Neural crest cell (in vitro differentiated cells): ENCODE data around the gene TPX2. TPM values are rescaled to one million over a fixed set of nuclear protein-coding genes. Genes with fewer than 3 reads are reported as not detected.

Source experiments
- DNase-seq: peaks from one replicate; pipeline ENCODE4 v3.0.0; 2021; ENCODE audit warnings: low read depth, mixed read lengths, low spot score
- H3K27ac Mint-ChIP-seq: one replicate; pipeline ENCODE4 v1.8.0; 2021; ENCODE audit warnings: mild to moderate bottlenecking, mixed read lengths; ENCODE audit not compliant: unreplicated experiment
- H3K27me3 Mint-ChIP-seq: 2 replicates; pipeline ENCODE4 v1.8.0; 2021; ENCODE audit warnings: low read depth, mild to moderate bottlenecking, mixed read lengths
- H3K36me3 Mint-ChIP-seq: 2 replicates; pipeline ENCODE4 v1.8.0; 2021; ENCODE audit warnings: low read depth, mild to moderate bottlenecking, mixed read lengths
- H3K4me1 Mint-ChIP-seq: 2 replicates; pipeline ENCODE4 v1.8.0; 2021; ENCODE audit warnings: mixed read lengths
- H3K4me3 Mint-ChIP-seq: one replicate; pipeline ENCODE4 v1.8.0; 2021; ENCODE audit warnings: mild to moderate bottlenecking, mixed read lengths
- H3K9me3 Mint-ChIP-seq: 2 replicates; pipeline ENCODE4 v1.8.0; 2021; ENCODE audit warnings: mixed read lengths
- CTCF ChIP-seq: fragments of 200-600 bp; sonication (generic); conservative IDR thresholded peaks from 2 replicates; pipeline ENCODE4 v1.5.0; 2021; ENCODE audit warnings: antibody characterized with exemption, mild to moderate bottlenecking
- total RNA-seq: library from RNA; stranded (reverse); gene quantifications from 2 replicates; pipeline ENCODE4 v1.2.1, GENCODE V29; 2021

The TPX2 gene
- total RNA-seq, 1 donor from 2014 or later, result 208 TPM

DNA sequence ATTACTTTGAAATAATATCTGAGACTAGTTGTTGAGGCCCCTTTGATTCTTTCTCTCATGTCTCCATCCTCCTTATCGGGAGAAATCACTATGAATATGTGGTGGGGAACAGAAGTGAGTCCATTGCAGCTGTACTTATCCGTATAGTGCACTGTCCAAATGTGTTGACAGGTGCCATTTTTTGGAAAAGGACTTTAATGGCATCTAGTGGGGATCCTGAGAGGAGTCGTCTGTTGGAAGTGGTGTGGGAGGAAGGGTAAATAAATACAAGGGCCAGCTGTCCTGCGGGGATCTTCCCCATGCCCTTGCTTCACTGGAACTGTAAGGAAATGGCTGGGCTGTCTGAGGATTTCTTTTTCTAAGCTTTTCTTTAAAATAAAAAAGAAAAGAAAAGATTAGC is 19.4 kb downstream of the TPX2 start:
- Mint-ChIP-seq H3K36me3 (peaks cover 31% of the 10 kb centered on the region), H3K4me3 (no peak overlapping the region), H3K27me3 (no peaks in the 10 kb centered on the region), H3K27ac (no peak overlapping the region), H3K4me1 (no peaks in the 10 kb centered on the region), H3K9me3 (no peaks in the 10 kb centered on the region)
- DNase-seq, result no peak
- no peak for TF ChIP-seq CTCF

DNA sequence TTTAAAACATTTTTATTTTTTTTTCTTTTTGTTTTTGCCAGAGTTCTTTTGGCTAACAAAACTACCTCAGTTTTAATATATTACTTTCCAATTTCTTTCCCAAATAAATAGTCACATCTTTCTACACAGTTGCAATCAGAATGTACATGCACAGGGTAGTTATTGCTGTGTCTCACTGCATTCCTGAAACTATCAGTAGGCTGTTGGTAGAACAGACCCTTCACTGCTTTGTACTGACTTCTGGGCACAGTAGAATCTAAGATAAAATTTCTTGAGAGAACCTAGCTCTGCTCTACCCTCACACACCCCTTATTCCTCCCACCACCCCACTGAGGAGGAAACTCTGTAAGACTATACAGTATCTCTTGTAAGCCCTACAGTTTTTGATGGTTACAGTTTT is 19.9 kb downstream of the TPX2 start:
- no peak overlapping the region for H3K4me3 Mint-ChIP-seq
- no peaks in the 10 kb centered on the region for H3K27me3 Mint-ChIP-seq
- no peaks in the 10 kb centered on the region for H3K9me3 Mint-ChIP-seq
- H3K4me1 Mint-ChIP-seq, result no peaks in the 10 kb centered on the region
- H3K36me3 Mint-ChIP-seq, result peaks cover 31% of the 10 kb centered on the region
- TF ChIP-seq CTCF, result no peak
- no peak for DNase-seq
- peak overlapping the region; percentile 4 for H3K27ac Mint-ChIP-seq

DNA sequence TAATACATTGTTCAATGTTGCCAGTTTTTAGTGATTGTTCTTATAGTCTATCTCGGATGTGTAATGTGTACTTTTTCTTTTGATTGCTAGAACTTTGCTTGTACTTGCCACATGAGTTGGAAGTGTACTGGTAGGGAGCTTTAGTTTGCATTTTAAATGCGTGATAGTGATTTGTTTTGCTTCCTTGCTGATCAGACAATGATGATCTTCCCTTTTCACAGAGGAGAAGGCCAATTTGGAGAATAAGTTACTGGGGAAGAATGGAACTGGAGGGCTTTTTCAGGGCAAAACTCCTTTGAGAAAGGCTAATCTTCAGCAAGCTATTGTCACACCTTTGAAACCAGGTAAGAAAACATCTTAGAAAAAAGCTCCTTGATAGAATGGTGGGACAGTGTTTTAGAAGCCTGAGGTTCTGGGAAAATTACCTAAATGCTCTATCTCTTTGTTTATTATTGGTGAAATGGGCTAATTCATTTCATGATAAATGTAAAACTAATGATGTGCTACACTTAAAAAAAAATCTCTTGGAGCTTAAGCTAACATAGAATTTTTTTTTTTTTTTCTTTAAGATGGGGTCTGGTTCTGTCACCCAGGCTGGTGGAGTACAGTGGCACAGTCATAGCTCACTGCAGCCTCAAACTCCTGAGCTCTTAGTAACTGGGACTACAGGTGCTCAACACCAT is 20.9 kb downstream of the TPX2 start:
- no peak overlapping the region for H3K27ac Mint-ChIP-seq
- TF ChIP-seq CTCF, result no peak
- H3K36me3 Mint-ChIP-seq, result peaks cover 37% of the 10 kb centered on the region
- H3K27me3 Mint-ChIP-seq, result no peaks in the 10 kb centered on the region
- H3K4me1 Mint-ChIP-seq, result no peaks in the 10 kb centered on the region
- no peaks in the 10 kb centered on the region for H3K9me3 Mint-ChIP-seq
- H3K4me3 Mint-ChIP-seq, result no peak overlapping the region
- no peak for DNase-seq

GRCh38 chr20:31760519-31761240 is 21.6 kb downstream of the TPX2 start:
- H3K27me3 Mint-ChIP-seq, result no peaks in the 10 kb centered on the region
- peaks cover 40% of the 10 kb centered on the region for H3K36me3 Mint-ChIP-seq
- no peak overlapping the region for H3K27ac Mint-ChIP-seq
- DNase-seq, result no peak
- H3K9me3 Mint-ChIP-seq, result no peaks in the 10 kb centered on the region
- H3K4me3 Mint-ChIP-seq, result no peak overlapping the region
- no peaks in the 10 kb centered on the region for H3K4me1 Mint-ChIP-seq
- no peak for TF ChIP-seq CTCF

DNA sequence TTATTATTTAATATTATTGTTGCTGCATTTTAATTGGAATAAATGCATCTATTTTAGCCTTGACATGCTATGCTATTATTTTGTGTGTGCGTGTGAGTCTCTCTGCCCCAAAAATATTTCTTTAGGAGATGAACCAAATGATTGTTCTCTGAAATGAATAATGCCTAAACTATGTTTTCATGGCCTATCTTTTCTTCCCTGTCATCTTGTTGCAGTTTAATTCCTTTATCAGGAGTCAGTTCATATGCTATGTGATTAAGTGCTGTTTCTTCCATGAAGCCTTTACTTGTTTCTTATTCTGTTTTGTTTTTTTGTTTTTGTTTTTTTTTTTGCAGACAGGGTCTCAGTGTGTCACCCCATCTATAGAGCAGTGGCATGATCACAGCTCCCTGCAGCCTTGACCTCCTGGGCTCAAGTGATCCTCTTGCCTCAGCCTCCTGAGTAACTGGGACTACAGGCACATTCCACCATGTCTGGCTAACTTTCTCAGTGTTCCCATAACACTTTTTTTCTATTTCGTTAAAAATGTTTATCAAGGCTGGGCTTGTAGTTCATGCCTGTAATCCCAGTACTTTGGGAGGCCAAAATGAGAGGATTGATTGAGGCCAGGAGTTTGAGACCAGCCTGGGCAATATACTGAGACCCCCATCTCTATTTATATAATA is 25.7 kb downstream of the TPX2 start:
- DNase-seq, result no peak
- TF ChIP-seq CTCF, result no peak
- peaks cover 38% of the 10 kb centered on the region for H3K36me3 Mint-ChIP-seq
- H3K4me1 Mint-ChIP-seq, result no peaks in the 10 kb centered on the region
- H3K4me3 Mint-ChIP-seq, result no peak overlapping the region
- H3K9me3 Mint-ChIP-seq, result no peaks in the 10 kb centered on the region
- no peaks in the 10 kb centered on the region for H3K27me3 Mint-ChIP-seq
- peak overlapping the region; percentile 39 for H3K27ac Mint-ChIP-seq
